ENCODE results near the gene REP15. TPM values are rescaled to one million over a fixed set of nuclear protein-coding genes. Genes with fewer than 3 reads are reported as not detected.
"Not testable (repeated sequence)": the region's sequence is repeated elsewhere in the genome, so short reads cannot be mapped to it uniquely, and the experiment has no call there.

REP15 gene
- total RNA-seq, 1 experiment from 2014 or later: 0.86 TPM

- Histone ChIP-seq H3K4me1 (ENCODE audit: control insufficient read depth in 1 of 2, insufficient read depth in 2 of 2, low read length in 2 of 2) (peaks cover 21 to 23% of the 10 kb centered on the region in 2 experiments; a peak in 3 of 4 replicates), H3K36me3 (ENCODE audit: control insufficient read depth in 1 of 2, insufficient read depth in 2 of 2, low read length in 2 of 2) (0 out of 4 replicates have a peak, but pooled peaks cover 0 to 12% of the 10 kb centered on the region in 2 experiments), H3K79me2 (ENCODE audit: insufficient read depth, low read length) (peaks cover 25% of the 10 kb centered on the region; the same call in 1 of the 2 replicates)
- POLR2A ChIA-PET; H3K9me3 ChIP-seq (ENCODE audit: control insufficient read depth in 1 of 2, insufficient read depth in 1 of 2, low read depth in 1 of 2, low read length in 2 of 2); H4K20me1 ChIP-seq (ENCODE audit: insufficient read depth); ATAC-seq; H3K4me2 ChIP-seq (ENCODE audit: low read length); H3K27ac ChIP-seq (ENCODE audit: low read depth, low read length); H3K9ac ChIP-seq (ENCODE audit: low read length); H3K4me3 ChIP-seq (replicated peaks in 1 of 2; ENCODE audit: low read depth in 1 of 2, low read length in 2 of 2); BruUV-seq (replicated peaks); H3K9me2 ChIP-seq (ENCODE audit: insufficient read depth); DNase-seq (ENCODE audit: low read depth, low spot score); H2AFZ ChIP-seq (ENCODE audit: low read depth, low read length, poor library complexity, severe bottlenecking); intact Hi-C loops (cut with micrococcal nuclease); H3K27me3 ChIP-seq (ENCODE audit: insufficient read depth, low read length); RAD21 ChIA-PET (ENCODE audit: low non-redundant PET in 1 of 2, low total read pairs in 2 of 2, uncharacterized antibody in 2 of 2, unreplicated experiment in 2 of 2): not testable (repeated sequence)
- CTCF ChIA-PET: interaction anchor here (1.1 to 1.2 kb wide), 2 partner anchors 95 to 195 kb away, joined by 3 read pairs; no protein-coding TSS in a partner anchor
Measured at GRCh38 chr12:27745734-27746133, 49.5 kb downstream of the REP15 start.

Other genes starting within 250 kb of the REP15 start
- not detected for gene SMCO2, start 249.7 kb upstream of the REP15 start, total RNA-seq (2021; ENCODE audit: unreplicated experiment)
- 102 TPM for gene PPFIBP1, start 172.2 kb upstream of the REP15 start, total RNA-seq (2021; ENCODE audit: unreplicated experiment)
- 55.4 TPM for gene MRPS35, start 14.4 kb downstream of the REP15 start, total RNA-seq (2021; ENCODE audit: unreplicated experiment)
- gene KLHL42, start 83.8 kb downstream of the REP15 start, total RNA-seq (2021; ENCODE audit: unreplicated experiment): 21.5 TPM
- gene MANSC4, start 83.8 kb downstream of the REP15 start, total RNA-seq (2021; ENCODE audit: unreplicated experiment): not detected

Measured in HCT116 (cell line).